NOMO-1 treated with DMSO at 0.1 percent for 48 hours (cell line): ENCODE data around the gene PLA2G12B.
"Not testable (repeated sequence)": the region's sequence is repeated elsewhere in the genome, so short reads cannot be mapped to it uniquely, and the experiment has no call there.

Experiments used
- DNase-seq: peaks from one replicate; lab custom pipeline; 2025; ENCODE audit not compliant: unreplicated experiment; lab: John Stamatoyannopoulos, UW

The PLA2G12B gene

GRCh38 chr10:72943498-72944234 is 10.9 kb downstream of the PLA2G12B start:
- no peak for DNase-seq

GRCh38 chr10:72935361-72935760 is 19.2 kb downstream of the PLA2G12B start:
- DNase-seq = no peak

GRCh38 chr10:72932259-72933015 is 22.2 kb downstream of the PLA2G12B start:
- DNase-seq = peak; percentile 5

GRCh38 chr10:72930276-72930675 is 24.3 kb downstream of the PLA2G12B start:
- DNase-seq = no peak

- no peak for DNase-seq
These were observed 25.8 kb downstream of the PLA2G12B start for GRCh38 chr10:72928798-72929197.

- DNase-seq = no peak
These were observed 27.1 kb downstream of the PLA2G12B start for GRCh38 chr10:72927485-72927884.

GRCh38 chr10:72925951-72926465 is 28.6 kb downstream of the PLA2G12B start:
- no peak for DNase-seq

GRCh38 chr10:72924351-72924750 is 30.3 kb downstream of the PLA2G12B start:
- no peak for DNase-seq

- DNase-seq = not testable (repeated sequence)
These were observed 33.4 kb downstream of the PLA2G12B start for GRCh38 chr10:72921147-72921683.

GRCh38 chr10:72918352-72918751 is 36.3 kb downstream of the PLA2G12B start:
- no peak for DNase-seq

- not testable (repeated sequence) for DNase-seq
These were observed 36.7 kb downstream of the PLA2G12B start for GRCh38 chr10:72917803-72918332.

GRCh38 chr10:72917201-72917600 is 37.4 kb downstream of the PLA2G12B start:
- not testable (repeated sequence) for DNase-seq

GRCh38 chr10:72913287-72913686 is 41.3 kb downstream of the PLA2G12B start:
- DNase-seq = no peak

- no peak for DNase-seq
These were observed 41.9 kb downstream of the PLA2G12B start for GRCh38 chr10:72912736-72913135.

- no peak for DNase-seq
These were observed 42.8 kb downstream of the PLA2G12B start for GRCh38 chr10:72911758-72912157.

GRCh38 chr10:72910705-72911104 is 43.9 kb downstream of the PLA2G12B start:
- DNase-seq = no peak

GRCh38 chr10:72906446-72906845 is 48.2 kb downstream of the PLA2G12B start:
- no peak for DNase-seq

- DNase-seq = peak; percentile 36
These were observed 49.8 kb downstream of the PLA2G12B start for GRCh38 chr10:72904806-72905205.

- not testable (repeated sequence) for DNase-seq
These were observed 50.6 kb downstream of the PLA2G12B start for GRCh38 chr10:72903941-72904446.

GRCh38 chr10:72899545-72899944 is 55.1 kb downstream of the PLA2G12B start:
- no peak for DNase-seq

GRCh38 chr10:72898616-72899015 is 56.0 kb downstream of the PLA2G12B start:
- no peak for DNase-seq
